H1 (cell line): Measurements from ENCODE around the gene CAMK1G. TPM values are rescaled to one million over a fixed set of nuclear protein-coding genes. Genes with fewer than 3 reads are reported as not detected.

Experiments
- CTCF ChIA-PET: fragments of 300-600 bp; sonication (Branson Sonifier 250); formaldehyde crosslinking; loops from one replicate; lab custom pipeline; 2021; ENCODE audit not compliant: partially characterized antibody; lab: Charles Lee
- POLR2A ChIA-PET: fragments of 300-600 bp; sonication (Branson Sonifier 250); formaldehyde crosslinking; loops from one replicate; lab custom pipeline; 2021; ENCODE audit warnings: inconsistent platforms; ENCODE audit not compliant: partially characterized antibody; lab: Charles Lee
- DNase-seq, 2 experiments: peaks; one replicate each; pipeline versions ENCODE4 v3.0.0 to v3.0.0-alpha.2; 2010 to 2022; ENCODE audit warnings: low spot score in 2 of 2, low read depth in 1 of 2, mixed read lengths in 1 of 2
- FAIRE-seq: peaks from 2 replicates; lab custom pipeline; 2011; peaks lifted over from hg19 to GRCh38; lab: Jason Lieb, UNC
- H2AFZ ChIP-seq: 2 replicates; pipeline ENCODE4 v1.8.1; 2012; ENCODE audit warnings: low read length, inconsistent platforms
- H2AK5ac ChIP-seq: 2 replicates; pipeline ENCODE4 v1.6.1; 2013; ENCODE audit warnings: low read depth, low read length
- H2BK120ac ChIP-seq: replicated peaks from 2 replicates; pipeline ENCODE3; 2013; ENCODE audit warnings: low read depth, low read length, inconsistent platforms
- H2BK12ac ChIP-seq: 2 replicates; pipeline ENCODE4 v1.6.1; 2013; ENCODE audit warnings: low read depth, low read length
- H2BK15ac ChIP-seq: 2 replicates; pipeline ENCODE4 v1.6.1; 2013; ENCODE audit warnings: low read length
- H2BK20ac ChIP-seq: 2 replicates; pipeline ENCODE4 v1.6.1; 2013; ENCODE audit warnings: low read length
- H2BK5ac ChIP-seq: 2 replicates; pipeline ENCODE4 v1.6.1; 2013; ENCODE audit warnings: low read depth, low read length
- H3K14ac ChIP-seq: 2 replicates; pipeline ENCODE4 v1.6.1; 2013; ENCODE audit warnings: inconsistent platforms; ENCODE audit not compliant: insufficient read length
- H3K18ac ChIP-seq: 2 replicates; pipeline ENCODE4 v1.6.1; 2013; ENCODE audit warnings: low read length; ENCODE audit errors: extremely low read depth
- H3K23ac ChIP-seq: 2 replicates; pipeline ENCODE4 v1.6.1; 2013; ENCODE audit warnings: inconsistent platforms; ENCODE audit not compliant: insufficient read length
- H3K23me2 ChIP-seq: 2 replicates; pipeline ENCODE4 v1.6.1; 2013; ENCODE audit warnings: low read depth, low read length
- H3K27ac ChIP-seq: 2 replicates; pipeline ENCODE4 v1.6.1; 2011; ENCODE audit warnings: low read depth, low read length, inconsistent platforms
- H3K27me3 ChIP-seq, 4 experiments: replicated peaks in 1 of 4; 1 replicate in 1 of 4; 2 replicates in 3 of 4; pipeline versions ENCODE4 v1.6.1 to v1.8.1; 2011 to 2013; ENCODE audit warnings: low read length in 3 of 4, mild to moderate bottlenecking in 3 of 4, inconsistent platforms in 2 of 4, mixed read lengths in 2 of 4, moderate library complexity in 1 of 4; ENCODE audit not compliant: control insufficient read depth in 3 of 4, insufficient read depth in 3 of 4; ENCODE audit errors: extremely low read depth in 1 of 4
- H3K36me3 ChIP-seq, 4 experiments: 2 replicates each; pipeline versions ENCODE4 v1.6.1 to v1.8.1; 2011 to 2013; ENCODE audit warnings: mild to moderate bottlenecking in 4 of 4, low read length in 3 of 4, moderate library complexity in 2 of 4, control low read depth in 1 of 4, inconsistent platforms in 1 of 4; ENCODE audit not compliant: insufficient read depth in 4 of 4, control insufficient read depth in 2 of 4
- H3K4ac ChIP-seq: replicated peaks from 2 replicates; pipeline ENCODE3; 2013; ENCODE audit warnings: low read length, low read depth, mixed read lengths, inconsistent platforms; ENCODE audit not compliant: insufficient read length
- H3K4me1 ChIP-seq, 4 experiments: replicated peaks in 1 of 4; 1 replicate in 1 of 4; 2 replicates in 3 of 4; pipeline versions ENCODE4 v1.6.1 to v1.8.1; 2011 to 2013; ENCODE audit warnings: low read length in 3 of 4, inconsistent platforms in 2 of 4, mixed read lengths in 1 of 4; ENCODE audit not compliant: insufficient read depth in 4 of 4, control insufficient read depth in 3 of 4
- H3K4me2 ChIP-seq, 2 experiments: 2 replicates each; pipeline versions ENCODE4 v1.6.1 to v1.8.1; 2011 to 2013; ENCODE audit warnings: low read depth in 2 of 2, low read length in 2 of 2, control low read depth in 1 of 2, inconsistent platforms in 1 of 2, mild to moderate bottlenecking in 1 of 2; ENCODE audit not compliant: insufficient read depth in 1 of 2
- H3K4me3 ChIP-seq, 4 experiments: fragments of 200-600, 300-600 bp in 1 of 4; sonication (generic), shearing (Covaris generic), sonication (Bioruptor Twin) in 1 of 4; 2 replicates each; pipeline versions ENCODE4 v1.5.1 to v1.8.1; 2011 to 2016; ENCODE audit warnings: low read length in 4 of 4, low read depth in 3 of 4, control low read depth in 2 of 4, inconsistent platforms in 2 of 4, mild to moderate bottlenecking in 2 of 4, mixed read lengths in 1 of 4, moderate library complexity in 1 of 4; ENCODE audit not compliant: insufficient read depth in 2 of 4; ENCODE audit errors: extremely low read depth in 1 of 4
- H3K56ac ChIP-seq: replicated peaks from 2 replicates; pipeline ENCODE3; 2013; ENCODE audit warnings: low read depth, mild to moderate bottlenecking, mixed read lengths, low read length, inconsistent platforms; ENCODE audit not compliant: insufficient read length
- H3K79me1 ChIP-seq: 2 replicates; pipeline ENCODE4 v1.6.1; 2013; ENCODE audit warnings: low read depth, low read length, control low read depth
- H3K79me2 ChIP-seq, 2 experiments: 2 replicates each; pipeline versions ENCODE4 v1.6.1 to v1.8.1; 2012 to 2013; ENCODE audit warnings: low read length in 2 of 2, mild to moderate bottlenecking in 2 of 2, inconsistent platforms in 1 of 2; ENCODE audit not compliant: insufficient read depth in 2 of 2, control insufficient read depth in 1 of 2
- H3K9ac ChIP-seq, 4 experiments: replicated peaks in 1 of 4; 1 replicate in 1 of 4; 2 replicates in 3 of 4; pipeline versions ENCODE4 v1.6.1 to v1.8.1; 2011 to 2013; ENCODE audit warnings: low read depth in 3 of 4, low read length in 3 of 4, control low read depth in 2 of 4, mild to moderate bottlenecking in 2 of 4, moderate library complexity in 2 of 4, inconsistent platforms in 1 of 4; ENCODE audit errors: extremely low read depth in 1 of 4
- H3K9me3 ChIP-seq, 2 experiments: 2 replicates each; pipeline versions ENCODE4 v1.6.1 to v1.8.1; 2012 to 2013; ENCODE audit warnings: mild to moderate bottlenecking in 2 of 2, moderate library complexity in 2 of 2, control low read depth in 1 of 2, inconsistent platforms in 1 of 2, low read depth in 1 of 2, low read length in 1 of 2, mixed read lengths in 1 of 2; ENCODE audit not compliant: insufficient read depth in 2 of 2
- H4K20me1 ChIP-seq, 2 experiments: replicated peaks in 1 of 2; 2 replicates each; pipeline versions ENCODE3 to v1.8.1; 2011 to 2013; ENCODE audit warnings: inconsistent platforms in 2 of 2, low read length in 2 of 2, mild to moderate bottlenecking in 1 of 2; ENCODE audit not compliant: insufficient read depth in 2 of 2, control insufficient read depth in 1 of 2
- H4K5ac ChIP-seq: 2 replicates; pipeline ENCODE4 v1.6.1; 2013; ENCODE audit warnings: low read length, low read depth, mixed read lengths, inconsistent platforms; ENCODE audit not compliant: insufficient read length
- H4K8ac ChIP-seq: 2 replicates; pipeline ENCODE4 v1.8.0; 2013; ENCODE audit warnings: mild to moderate bottlenecking, moderate library complexity, low read length, inconsistent platforms; ENCODE audit not compliant: insufficient read depth; ENCODE audit errors: extremely low read depth
- H4K91ac ChIP-seq: replicated peaks from 2 replicates; pipeline ENCODE3; 2013; ENCODE audit warnings: low read length, mixed read lengths, inconsistent platforms; ENCODE audit not compliant: insufficient read length
- CBX8 ChIP-seq: fragments of 300-800, 300-1000 bp; sonication (generic); IDR thresholded peaks from 2 replicates; pipeline ENCODE4 v1.7.1; 2016; ENCODE audit warnings: low read depth, low read length, borderline replicate concordance
- CHD2 ChIP-seq: IDR thresholded peaks from 2 replicates; pipeline ENCODE4 v1.6.1; 2012; ENCODE audit warnings: low read length, improper control_type of control experiment
- HDAC2 ChIP-seq, 2 experiments: fragments of 300-600 bp in 1 of 2; sonication (generic) in 1 of 2; IDR thresholded peaks; 2 replicates each; pipeline ENCODE4 v1.6.1; 2011 to 2012; ENCODE audit warnings: low read depth in 2 of 2, low read length in 2 of 2, mild to moderate bottlenecking in 2 of 2, moderate library complexity in 2 of 2, borderline replicate concordance in 1 of 2, inconsistent platforms in 1 of 2
- JUN ChIP-seq: IDR thresholded peaks from 2 replicates; pipeline ENCODE4 v1.6.1; 2011; ENCODE audit warnings: low read depth, mild to moderate bottlenecking, improper control_type of control experiment, low read length
- KDM1A ChIP-seq: fragments of 200-600, 300-600 bp; sonication (generic); IDR thresholded peaks from 2 replicates; pipeline ENCODE4 v1.7.1; 2016; ENCODE audit warnings: mild to moderate bottlenecking, low read length, borderline replicate concordance
- KDM5A ChIP-seq: fragments of 200-600 bp; IDR thresholded peaks from 2 replicates; pipeline ENCODE4 v1.7.1; 2012; ENCODE audit warnings: mild to moderate bottlenecking, low read length, inconsistent platforms, mixed read lengths
- RBBP5 ChIP-seq: IDR thresholded peaks from 2 replicates; pipeline ENCODE4 v1.7.1; 2012; ENCODE audit warnings: low read depth, mild to moderate bottlenecking, inconsistent platforms, low read length, moderate library complexity, borderline replicate concordance
- RFX5 ChIP-seq: IDR thresholded peaks from 2 replicates; pipeline ENCODE4 v1.6.1; 2011; ENCODE audit warnings: low read depth, low read length, improper control_type of control experiment, borderline replicate concordance
- RNF2 ChIP-seq: fragments of 200-900, 300-1000 bp; sonication (generic); IDR thresholded peaks from 2 replicates; pipeline ENCODE4 v1.7.1; 2016; ENCODE audit warnings: borderline replicate concordance, low read depth, mild to moderate bottlenecking, antibody characterized with exemption, low read length; ENCODE audit not compliant: poor library complexity, severe bottlenecking; ENCODE audit errors: missing control alignments
- SIRT6 ChIP-seq: IDR thresholded peaks from one replicate; pipeline ENCODE4 v1.7.1; 2012; ENCODE audit warnings: low read length, inconsistent platforms
- SP4 ChIP-seq: IDR thresholded peaks from 2 replicates; pipeline ENCODE4 v1.6.1; 2012; ENCODE audit warnings: low read length, inconsistent platforms
- SRF ChIP-seq: IDR thresholded peaks from 2 replicates; pipeline ENCODE4 v1.6.1; 2011; ENCODE audit warnings: mild to moderate bottlenecking, low read depth, low read length, moderate library complexity
- TEAD4 ChIP-seq: IDR thresholded peaks from 2 replicates; pipeline ENCODE4 v1.6.1; 2012; ENCODE audit warnings: low read depth, low read length, inconsistent platforms, mixed read lengths
- WGBS, 2 experiments: shearing (Covaris generic) in 1 of 2; methylation state at CpG; one replicate each; pipeline versions ENCODE4 v1.1.6 to v1.1.7; 2013 to 2015; ENCODE audit warnings: low lambda C conversion rate in 2 of 2, mixed read lengths in 2 of 2, inconsistent platforms in 1 of 2, low coverage in 1 of 2, missing lambda C conversion rate in 1 of 2; ENCODE audit not compliant: insufficient replicate concordance in 2 of 2, insufficient coverage in 1 of 2, insufficient read length in 1 of 2; ENCODE audit errors: extremely low coverage in 1 of 2, missing lambda C conversion rate in 1 of 2; 5-methylcytosine and 5-hydroxymethylcytosine counted together
- polyA plus RNA-seq, 7 experiments: library from polyadenylated mRNA; depleted of rRNA in 3 of 7; stranded (reverse) in 5 of 7; unstranded in 2 of 7; fragments of >200 nt in 5 of 7; fragments of 200-250 nt in 2 of 7; gene quantifications; 1 replicate in 5 of 7; 2 replicates in 1 of 7; 4 replicates in 1 of 7; pipeline versions ENCODE4 v1.2.1 to v1.2.3, GENCODE V29; 2011 to 2013; ENCODE audit warnings: missing spikeins in 2 of 7, mixed read lengths in 2 of 7
- total RNA-seq: library from RNA; stranded (reverse); fragmentation: NEBNext Ultra II Directional; extraction: Animal tissue kit (Norgen Biotek cat#: 25700); gene quantifications from 2 replicates; pipeline ENCODE4 v1.2.1, GENCODE V29; 2021
- TF ChIP-seq, protein P1 (sequence below): IDR thresholded peaks from 2 replicates; pipeline ENCODE4 v1.6.1; 2011; ENCODE audit warnings: low read depth, mild to moderate bottlenecking, low read length; ENCODE audit not compliant: insufficient read depth

Gene CAMK1G
- total and polyA plus RNA-seq, 2 of the 8 experiments (the other 6 are each of a cell fraction or from before 2014, with no cell fraction given) = 1.00 to 1.0 TPM

DNA sequence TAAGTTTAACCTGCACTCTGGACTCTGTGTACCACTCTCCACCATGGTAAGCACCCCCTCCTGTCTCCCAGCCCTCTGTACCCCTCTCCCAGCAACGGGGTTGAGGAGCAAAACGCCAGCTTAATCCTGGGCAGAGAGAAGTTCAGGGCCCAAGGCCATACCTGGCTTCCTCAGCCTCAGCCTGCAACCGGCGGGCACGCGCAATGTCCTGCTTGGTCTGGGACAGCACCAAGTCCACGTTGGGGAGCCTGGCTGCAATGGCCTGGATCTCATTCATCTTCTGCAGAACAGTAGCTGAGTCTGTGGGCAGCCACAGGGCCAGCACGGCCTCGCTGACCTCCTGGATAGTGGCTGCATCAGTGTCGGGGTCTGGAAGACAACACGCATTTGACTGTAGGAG lies 34.8 kb downstream of the CAMK1G start:
- H2BK12ac ChIP-seq = no peak overlapping the region
- no peak overlapping the region for H2BK20ac ChIP-seq
- no peaks in the 10 kb centered on the region for H4K20me1 ChIP-seq
- no peak overlapping the region for H4K8ac ChIP-seq
- no peaks in the 10 kb centered on the region; a peak in 2 of 7 replicates for H3K4me1 ChIP-seq
- no peak overlapping the region for H3K56ac ChIP-seq
- no peak for FAIRE-seq
- H2BK15ac ChIP-seq = no peak overlapping the region
- DNase-seq = no peak
- no peaks in the 10 kb centered on the region for H3K79me2 ChIP-seq
- no peak overlapping the region for H3K4me3 ChIP-seq
- no peaks in the 10 kb centered on the region for H3K9me3 ChIP-seq
- no peaks in the 10 kb centered on the region; the same call in 1 of the 2 replicates for H3K23me2 ChIP-seq
- H2AK5ac ChIP-seq = no peak overlapping the region
- no peak overlapping the region for H4K5ac ChIP-seq
- ChIA-PET CTCF (interaction anchor here (1.5 to 28.8 kb wide), 8 partner anchors 8 to 70 kb away, joined by 3 to 636 read pairs (median 17); partner anchors contain the start of gene CAMK1G), POLR2A (no interaction called here)
- no peak overlapping the region for H2BK120ac ChIP-seq
- H2AFZ ChIP-seq = no peak overlapping the region
- no peak overlapping the region for H3K4me2 ChIP-seq
- H4K91ac ChIP-seq = no peak overlapping the region
- 97% methylated on average over 10 of the region's 11 CpGs; no CpG with 5 or more reads in 1 of the 2 experiments for WGBS, 2 experiments
- H3K18ac ChIP-seq = no peak overlapping the region
- H3K9ac ChIP-seq = no peak overlapping the region
- H3K79me1 ChIP-seq = no peaks in the 10 kb centered on the region
- H3K4ac ChIP-seq = no peak overlapping the region
- no peak overlapping the region for H3K14ac ChIP-seq
- H3K36me3 ChIP-seq = no peaks in the 10 kb centered on the region
- H3K27me3 ChIP-seq = no peaks in the 10 kb centered on the region
- H2BK5ac ChIP-seq = no peak overlapping the region
- no peak overlapping the region for H3K27ac ChIP-seq
- no peak overlapping the region for H3K23ac ChIP-seq
- no peak for TF ChIP-seq TEAD4
- no peak for TF ChIP-seq KDM5A
- TF ChIP-seq RNF2 = no peak
- no peak for TF ChIP-seq CBX8
- no peak for TF ChIP-seq HDAC2 (IDR thresholded peaks at IDR 0.05; ENCODE audit: borderline replicate concordance in 1 of 2, low read depth in 2 of 2, low read length in 2 of 2)
- TF ChIP-seq SRF = no peak
- no peak for TF ChIP-seq RBBP5
- no peak for TF ChIP-seq CHD2
- TF ChIP-seq, protein P1, sequence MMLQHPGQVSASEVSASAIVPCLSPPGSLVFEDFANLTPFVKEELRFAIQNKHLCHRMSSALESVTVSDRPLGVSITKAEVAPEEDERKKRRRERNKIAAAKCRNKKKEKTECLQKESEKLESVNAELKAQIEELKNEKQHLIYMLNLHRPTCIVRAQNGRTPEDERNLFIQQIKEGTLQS = no peak
- TF ChIP-seq SP4 = no peak
- no peak for TF ChIP-seq JUN
- no peak for TF ChIP-seq SIRT6
- TF ChIP-seq KDM1A = no peak
- TF ChIP-seq RFX5 = no peak
